Osteoblast (primary cell): ENCODE data around the gene GCM1. TPM values are rescaled to one million over a fixed set of nuclear protein-coding genes. Genes with fewer than 3 reads are reported as not detected.
A peak's percentile ranks its signal among the peaks of the same experiment; 100 is the strongest.

ENCODE experiments used
- DNase-seq: peaks from one replicate; pipeline ENCODE4 v3.0.0; 2011; ENCODE audit warnings: low spot score, mixed read lengths; ENCODE audit not compliant: insufficient read length; ENCODE audit errors: missing footprints
- H2AFZ ChIP-seq: 2 replicates; pipeline ENCODE4 v1.6.0; 2011; ENCODE audit warnings: mild to moderate bottlenecking, low read length
- H3K27ac ChIP-seq: 2 replicates; pipeline ENCODE4 v1.5.1; 2011; ENCODE audit warnings: mild to moderate bottlenecking, low read depth, low read length, moderate library complexity
- H3K27me3 ChIP-seq: 2 replicates; pipeline ENCODE4 v1.6.0; 2012; ENCODE audit warnings: mild to moderate bottlenecking, control low read depth, inconsistent platforms, low read length, moderate library complexity; ENCODE audit not compliant: insufficient read depth
- H3K36me3 ChIP-seq: 2 replicates; pipeline ENCODE4 v1.5.1; 2011; ENCODE audit warnings: mild to moderate bottlenecking, low read length, control low read depth, moderate library complexity; ENCODE audit not compliant: insufficient read depth
- H3K4me1 ChIP-seq: 2 replicates; pipeline ENCODE4 v1.5.1; 2011; ENCODE audit warnings: mild to moderate bottlenecking, low read length, control low read depth, moderate library complexity; ENCODE audit not compliant: insufficient read depth
- H3K4me2 ChIP-seq: 2 replicates; pipeline ENCODE4 v1.6.0; 2011; ENCODE audit warnings: mild to moderate bottlenecking, low read length; ENCODE audit not compliant: insufficient read depth
- H3K4me3 ChIP-seq: fragments of 200-600 bp; sonication (generic); 3 replicates; pipeline ENCODE4 v1.5.1; 2012; ENCODE audit warnings: mild to moderate bottlenecking, low read length, inconsistent platforms; ENCODE audit not compliant: insufficient read depth
- H3K79me2 ChIP-seq: 2 replicates; pipeline ENCODE4 v1.6.0; 2012; ENCODE audit warnings: mild to moderate bottlenecking, low read length, control low read depth, inconsistent platforms; ENCODE audit not compliant: insufficient read depth
- H3K9me3 ChIP-seq: 2 replicates; pipeline ENCODE4 v1.5.1; 2011; ENCODE audit warnings: low read depth, low read length, control low read depth
- H4K20me1 ChIP-seq: 2 replicates; pipeline ENCODE4 v1.6.0; 2012; ENCODE audit warnings: mild to moderate bottlenecking, low read length, control low read depth; ENCODE audit not compliant: insufficient read depth
- CTCF ChIP-seq: IDR thresholded peaks from 2 replicates; pipeline ENCODE4 v1.5.1; 2011; ENCODE audit warnings: mild to moderate bottlenecking, low read depth, low read length, moderate library complexity; ENCODE audit errors: extremely low read depth
- total RNA-seq: library from RNA; depleted of rRNA; stranded (reverse); fragments of >200 nt; gene quantifications from 2 replicates; pipeline ENCODE4 v1.2.3, GENCODE V29; 2012

Gene GCM1
- total RNA-seq, 1 donor: not detected

GRCh38 chr6:53178837-53179432 is 30.3 kb upstream of the GCM1 start:
- Histone ChIP-seq H3K27me3 (no peaks in the 10 kb centered on the region), H3K4me1 (no peaks in the 10 kb centered on the region), H2AFZ (no peak overlapping the region), H3K4me2 (no peak overlapping the region), H3K9me3 (no peaks in the 10 kb centered on the region), H3K4me3 (no peak overlapping the region), H3K27ac (no peak overlapping the region), H4K20me1 (no peaks in the 10 kb centered on the region), H3K79me2 (no peaks in the 10 kb centered on the region), H3K36me3 (no peaks in the 10 kb centered on the region)
- no peak for TF ChIP-seq CTCF
- DNase-seq: peak; percentile 62

GRCh38 chr6:53175027-53175426 is 26.4 kb upstream of the GCM1 start:
- no peak overlapping the region for H3K27ac ChIP-seq
- H3K4me1 ChIP-seq: no peaks in the 10 kb centered on the region
- peak overlapping the region; percentile 16 for H2AFZ ChIP-seq
- DNase-seq: no peak
- no peaks in the 10 kb centered on the region for H4K20me1 ChIP-seq
- H3K4me2 ChIP-seq: no peak overlapping the region
- H3K79me2 ChIP-seq: no peaks in the 10 kb centered on the region
- no peaks in the 10 kb centered on the region for H3K9me3 ChIP-seq
- no peaks in the 10 kb centered on the region for H3K36me3 ChIP-seq
- no peak overlapping the region for H3K4me3 ChIP-seq
- TF ChIP-seq CTCF: no peak
- no peaks in the 10 kb centered on the region for H3K27me3 ChIP-seq

- Histone ChIP-seq H3K27me3 (no peaks in the 10 kb centered on the region), H3K4me2 (no peak overlapping the region), H3K9me3 (no peaks in the 10 kb centered on the region), H2AFZ (peak overlapping the region; percentile 53), H4K20me1 (no peaks in the 10 kb centered on the region), H3K27ac (no peak overlapping the region), H3K4me1 (peaks cover 15% of the 10 kb centered on the region), H3K36me3 (no peaks in the 10 kb centered on the region), H3K4me3 (no peak overlapping the region), H3K79me2 (no peaks in the 10 kb centered on the region)
- no peak for DNase-seq
- no peak for TF ChIP-seq CTCF
Measured at GRCh38 chr6:53172468-53172803, 23.8 kb upstream of the GCM1 start.

GRCh38 chr6:53171605-53172467 is 23.2 kb upstream of the GCM1 start:
- no peak overlapping the region for H3K4me3 ChIP-seq
- H3K79me2 ChIP-seq: no peaks in the 10 kb centered on the region
- H3K9me3 ChIP-seq: no peaks in the 10 kb centered on the region
- no peaks in the 10 kb centered on the region for H4K20me1 ChIP-seq
- peak; percentile 66 for DNase-seq
- H2AFZ ChIP-seq: no peak overlapping the region
- no peaks in the 10 kb centered on the region for H3K27me3 ChIP-seq
- no peak overlapping the region for H3K27ac ChIP-seq
- no peak overlapping the region for H3K4me2 ChIP-seq
- H3K36me3 ChIP-seq: no peaks in the 10 kb centered on the region
- TF ChIP-seq CTCF: peak; percentile 100
- peaks cover 18% of the 10 kb centered on the region for H3K4me1 ChIP-seq
